HG02642 (cell line): ENCODE results near the gene CD53.
A peak's percentile ranks its signal among the peaks of the same experiment; 100 is the strongest.
"Not testable (repeated sequence)": the region's sequence is repeated elsewhere in the genome, so short reads cannot be mapped to it uniquely, and the experiment has no call there.

Source experiments
- ATAC-seq: cut with Tn5 transposase; IDR thresholded peaks from one replicate; pipeline ENCODE4 v1.9.1; 2021; ENCODE audit warnings: mild to moderate bottlenecking; ENCODE audit not compliant: unreplicated experiment, poor library complexity

CD53 gene

DNA sequence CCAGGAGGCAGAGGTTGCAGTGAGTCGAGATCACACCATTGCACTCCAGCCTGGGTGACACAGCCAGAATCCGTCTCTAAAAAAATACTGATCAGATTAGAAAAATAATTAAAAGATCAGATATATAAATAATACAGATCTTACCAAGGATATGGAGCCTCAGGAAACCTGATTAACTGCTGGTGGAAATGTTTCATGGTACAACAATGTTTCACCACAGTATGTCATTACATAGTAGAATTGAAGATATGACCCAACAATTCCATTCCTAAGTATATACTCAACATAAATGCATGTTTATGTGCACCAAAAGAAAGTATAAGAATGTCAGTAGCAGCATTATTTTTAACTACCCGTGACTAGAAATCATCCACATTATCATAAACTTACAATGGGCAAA is 41.7 kb downstream of the CD53 start:
- ATAC-seq, result no peak

DNA sequence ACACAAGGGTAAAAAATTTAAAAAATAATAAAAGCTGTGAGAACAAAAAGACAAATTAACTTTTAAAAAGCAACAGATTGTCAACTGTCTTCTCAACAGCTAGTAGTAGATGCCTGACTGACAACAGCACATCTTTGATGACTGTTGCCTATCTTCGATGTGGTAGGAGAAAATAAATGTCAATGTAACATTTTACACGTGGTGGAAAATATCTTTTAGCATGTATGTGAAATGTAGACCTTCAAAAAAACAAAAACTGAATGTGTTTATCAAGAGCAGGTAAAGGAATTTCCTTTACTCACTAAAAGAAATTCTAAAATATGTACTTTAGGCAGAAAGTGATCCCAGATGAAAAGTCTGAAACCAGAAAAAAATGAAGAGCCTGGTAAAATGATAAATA is 42.9 kb downstream of the CD53 start:
- ATAC-seq, result no peak

DNA sequence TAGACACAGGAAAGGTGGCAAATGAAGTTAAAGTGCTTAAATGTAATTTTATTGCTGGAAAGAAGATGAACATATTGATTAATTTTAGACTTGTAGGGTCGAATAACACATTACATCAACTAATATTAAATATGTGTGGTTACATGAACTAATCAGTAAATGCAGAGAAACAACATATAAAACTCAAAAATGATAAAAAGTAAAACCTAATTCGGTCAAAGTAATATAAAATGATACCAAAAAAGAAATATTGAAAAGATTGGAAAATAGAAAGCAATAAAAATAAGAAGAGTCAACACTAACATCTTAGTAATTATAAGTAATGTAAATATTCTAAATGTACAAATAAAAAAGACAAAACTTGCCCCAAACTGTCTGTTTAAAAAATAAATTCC is 43.3 kb downstream of the CD53 start:
- ATAC-seq, result no peak

DNA sequence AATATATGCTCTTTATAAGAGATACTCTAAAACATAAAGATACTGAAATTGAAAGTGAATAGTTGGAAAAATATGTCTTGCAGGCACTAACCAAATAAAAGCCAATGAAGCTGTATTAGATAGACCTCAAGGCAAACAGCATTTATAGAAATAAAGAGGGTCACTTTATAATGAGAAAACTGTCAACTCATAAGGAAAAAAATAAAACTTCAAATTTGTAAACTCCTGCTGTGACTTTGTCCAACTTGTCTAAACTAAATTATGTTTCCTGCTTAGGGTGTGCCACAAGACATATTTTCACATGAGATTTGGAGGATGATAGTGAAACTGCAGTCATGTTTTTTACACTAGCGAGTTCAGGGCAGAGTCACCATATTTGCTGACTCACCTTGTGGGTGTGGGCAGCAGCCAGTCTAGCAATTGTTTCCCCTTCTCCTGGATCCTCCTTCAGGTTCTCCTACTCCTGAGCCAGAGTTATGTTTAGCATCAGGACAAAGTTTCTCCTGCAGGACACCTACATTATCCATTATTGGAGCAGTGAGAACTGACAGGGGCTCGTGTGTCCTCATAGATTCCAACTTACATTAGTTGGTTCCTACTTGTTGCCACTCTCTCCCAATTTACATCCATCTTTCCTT is 43.8 kb downstream of the CD53 start:
- peak; percentile 53 for ATAC-seq

DNA sequence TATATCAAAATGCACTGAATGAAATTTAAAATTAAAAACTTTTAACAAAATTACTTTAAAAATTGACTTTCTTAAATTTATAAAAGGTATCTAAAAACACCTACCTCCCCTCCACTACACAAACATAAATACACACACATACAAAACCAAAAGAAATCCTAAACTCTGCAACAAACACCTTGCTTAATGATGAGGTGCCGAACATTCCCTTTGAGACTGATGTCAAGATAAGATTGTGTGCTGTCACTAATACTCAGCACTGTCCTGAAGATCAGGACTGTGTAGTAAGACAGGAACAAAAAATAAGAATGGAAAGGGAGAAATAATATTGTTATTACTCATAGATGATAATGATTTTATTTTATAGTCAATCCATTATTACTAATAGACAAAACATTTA is 45.1 kb downstream of the CD53 start:
- no peak for ATAC-seq

DNA sequence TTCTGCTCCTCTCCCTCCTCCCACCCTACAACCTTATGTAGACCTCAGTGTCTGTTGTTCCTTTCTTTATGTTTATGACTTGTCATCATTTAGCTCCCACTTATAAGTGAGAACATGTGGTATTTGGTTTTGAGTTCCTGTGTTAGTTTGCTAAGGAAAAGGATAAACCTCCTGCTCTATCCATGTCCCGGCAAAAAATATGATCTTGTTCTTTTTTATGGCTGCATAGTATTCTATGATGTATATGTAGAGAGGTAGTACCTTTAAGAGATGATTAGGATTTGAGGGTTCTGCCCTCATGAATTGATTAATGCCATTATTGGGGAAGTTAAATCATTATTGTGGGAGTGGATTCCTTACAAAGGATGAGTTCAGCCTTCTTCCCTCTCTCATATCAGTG is 49.0 kb downstream of the CD53 start:
- ATAC-seq, result no peak

DNA sequence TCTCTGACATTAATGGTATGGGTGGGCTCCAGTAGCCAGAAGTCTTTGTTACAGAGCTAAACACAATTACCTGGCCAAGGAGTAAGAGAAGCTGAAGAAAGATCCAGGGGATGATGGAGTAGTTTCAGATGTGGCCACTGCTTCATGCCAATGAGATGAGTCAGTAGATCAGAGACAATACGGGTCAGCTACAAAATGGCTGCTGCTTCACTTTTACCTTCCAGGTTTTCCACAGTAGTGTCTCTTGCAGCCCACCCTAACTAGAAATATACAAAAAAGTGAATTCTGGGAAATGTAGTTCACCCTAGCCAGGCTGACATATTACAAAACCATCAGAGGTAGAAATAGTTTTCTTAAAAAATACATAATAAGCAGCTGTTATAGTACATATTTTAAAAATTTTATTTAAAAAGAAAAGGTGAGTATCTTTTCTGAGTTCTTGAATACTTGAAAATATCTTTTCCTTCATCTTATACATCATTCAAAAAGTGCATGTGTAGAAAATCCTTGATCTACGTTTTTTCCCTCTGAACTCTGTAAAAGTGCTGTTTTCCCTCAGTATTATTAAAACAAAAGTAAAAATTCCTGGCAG is 54.6 kb downstream of the CD53 start:
- ATAC-seq, result no peak

DNA sequence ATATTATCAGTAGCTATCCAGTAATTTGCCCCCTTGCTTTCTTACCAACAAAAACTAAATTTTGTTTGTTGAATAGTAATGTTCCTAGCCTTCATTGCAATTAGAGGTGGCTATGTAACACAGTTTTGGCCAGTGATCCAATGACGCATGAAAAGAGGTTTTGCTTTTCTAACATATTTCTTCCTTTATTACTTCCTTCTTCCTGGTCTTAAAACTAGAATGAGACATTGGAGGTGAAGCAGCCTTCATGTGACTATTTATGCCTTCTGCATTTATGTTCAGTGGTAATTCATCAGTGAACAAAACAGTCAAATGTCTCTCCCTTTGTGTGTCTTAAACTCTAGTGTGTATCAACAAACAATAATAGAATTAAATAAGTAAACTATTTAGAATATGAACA is 55.2 kb downstream of the CD53 start:
- no peak for ATAC-seq

DNA sequence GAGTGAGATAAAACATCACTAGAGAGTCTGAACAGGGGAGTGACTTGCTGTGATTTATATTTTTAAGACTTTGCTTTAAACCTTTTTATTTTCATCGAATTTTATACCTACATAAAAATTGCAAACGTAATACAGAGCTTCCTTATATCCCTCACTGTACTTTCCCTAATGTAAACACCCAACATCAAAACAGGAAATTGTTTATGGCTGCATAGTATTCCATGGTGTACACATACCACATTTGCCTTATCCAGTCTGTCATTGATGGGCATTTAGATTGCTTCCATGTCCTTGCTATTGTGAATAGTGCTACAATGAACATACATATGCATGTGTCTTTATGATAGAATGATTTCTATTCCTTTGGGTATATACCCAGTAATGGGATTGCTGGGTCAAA is 56.0 kb downstream of the CD53 start:
- no peak for ATAC-seq

DNA sequence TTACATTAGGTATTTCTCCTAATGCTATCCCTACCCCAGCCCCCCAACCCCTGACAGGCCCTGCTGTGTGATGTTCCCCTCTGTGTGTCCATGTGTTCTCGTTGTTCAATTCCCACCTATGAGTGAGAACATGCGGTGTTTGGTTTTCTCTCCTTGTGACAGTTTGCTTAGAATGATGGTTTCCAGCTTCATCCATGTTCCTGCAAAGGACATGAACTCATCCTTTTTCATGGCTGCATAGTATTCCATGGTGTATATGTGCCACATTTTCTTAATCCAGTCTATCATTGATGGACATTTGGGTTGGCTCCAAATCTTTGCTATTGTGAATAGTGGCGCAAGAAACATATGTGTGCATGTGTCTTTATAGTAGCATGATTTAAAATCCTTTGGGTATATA is 58.1 kb downstream of the CD53 start:
- ATAC-seq, result not testable (repeated sequence)

DNA sequence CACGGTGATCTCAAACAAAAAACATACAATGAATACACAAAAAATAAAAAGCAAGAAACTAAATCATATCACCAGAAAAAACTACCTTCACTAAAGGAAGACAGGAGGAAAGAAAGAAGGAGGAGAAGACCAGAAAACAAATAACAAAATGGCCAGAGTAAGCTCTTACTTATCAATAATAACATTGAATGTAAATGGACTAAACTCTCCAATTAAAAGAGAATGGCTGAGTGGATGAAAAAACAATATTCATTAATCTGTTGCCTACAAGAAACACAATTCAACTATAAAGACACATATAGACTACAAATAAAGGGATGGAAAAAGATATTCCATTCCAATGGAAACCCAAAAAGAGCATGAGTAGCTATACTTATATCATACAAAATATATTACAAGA is 63.6 kb downstream of the CD53 start:
- no peak for ATAC-seq

DNA sequence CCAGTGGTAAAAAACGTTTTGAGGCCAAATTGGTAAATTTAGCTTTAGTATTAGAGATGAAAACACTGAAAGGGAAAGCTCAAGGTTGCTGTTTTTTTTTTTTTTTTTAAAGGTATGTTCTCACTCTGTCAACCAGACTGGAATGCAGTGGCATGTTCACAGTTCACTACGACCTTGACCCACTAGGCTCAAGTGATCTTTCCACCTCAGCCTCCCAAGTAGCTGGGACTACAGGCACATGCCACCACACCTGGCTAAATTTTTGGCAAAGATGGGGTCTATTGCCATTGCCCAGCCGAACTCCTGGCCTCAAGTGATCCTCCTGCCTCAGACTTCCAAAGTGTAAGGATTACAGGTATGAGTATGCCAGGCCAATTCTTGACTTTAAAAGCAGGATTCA is 71.9 kb downstream of the CD53 start:
- ATAC-seq, result no peak

DNA sequence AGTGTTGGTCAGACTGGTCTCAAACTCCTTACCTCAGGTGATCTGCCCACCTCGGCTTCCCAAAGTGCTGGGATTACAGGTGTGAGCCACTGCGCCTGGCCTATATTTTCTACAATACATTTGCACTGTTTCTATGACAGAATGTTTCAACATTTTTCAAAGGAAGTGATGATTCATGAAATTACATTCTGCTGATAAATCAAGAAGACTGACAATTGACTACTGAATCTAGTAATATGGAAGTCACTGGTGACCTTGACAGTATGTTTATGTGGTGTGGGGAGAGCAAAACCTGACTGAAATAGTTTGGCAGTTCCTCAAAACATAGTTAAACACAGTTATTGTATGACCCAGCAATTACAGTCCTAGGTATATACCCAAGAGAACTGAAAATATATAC is 72.7 kb downstream of the CD53 start:
- no peak for ATAC-seq

DNA sequence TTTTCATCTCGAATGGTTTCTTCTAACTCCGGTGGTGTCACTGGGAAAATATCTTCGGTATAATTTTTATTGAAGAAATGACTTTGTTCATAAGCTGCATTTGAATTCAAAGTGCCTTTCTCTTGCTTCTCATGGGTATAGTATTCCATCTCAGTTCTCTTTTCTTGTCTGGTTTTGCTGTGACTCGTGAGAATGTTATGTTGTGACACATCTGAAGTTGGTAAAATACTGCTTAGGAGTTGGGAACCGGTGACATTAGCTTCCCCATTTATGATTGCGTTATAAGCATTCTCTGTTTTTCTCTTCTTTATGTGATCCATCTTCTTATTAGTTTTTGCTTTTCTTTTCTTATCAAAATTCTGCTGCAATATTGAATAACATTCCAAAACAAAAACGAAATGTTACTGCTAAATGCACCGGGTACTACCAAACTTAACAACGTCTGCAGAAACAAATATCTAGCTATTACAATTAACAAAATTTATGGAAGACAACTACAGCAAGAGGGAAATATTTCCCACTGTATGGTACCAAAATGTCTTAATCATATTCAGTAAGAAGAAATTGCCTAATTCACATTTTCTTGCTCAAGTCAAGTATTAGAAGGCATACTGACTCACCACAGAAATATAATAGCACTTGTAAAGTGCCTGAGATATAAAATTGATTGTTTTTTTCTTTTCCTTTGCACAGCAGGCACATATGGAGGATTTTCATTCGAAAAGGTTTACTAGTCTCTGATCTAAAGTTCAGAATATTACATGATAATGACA is 75.3 kb downstream of the CD53 start:
- ATAC-seq, result no peak
